ENCODE data around the gene KCP.

DNA sequence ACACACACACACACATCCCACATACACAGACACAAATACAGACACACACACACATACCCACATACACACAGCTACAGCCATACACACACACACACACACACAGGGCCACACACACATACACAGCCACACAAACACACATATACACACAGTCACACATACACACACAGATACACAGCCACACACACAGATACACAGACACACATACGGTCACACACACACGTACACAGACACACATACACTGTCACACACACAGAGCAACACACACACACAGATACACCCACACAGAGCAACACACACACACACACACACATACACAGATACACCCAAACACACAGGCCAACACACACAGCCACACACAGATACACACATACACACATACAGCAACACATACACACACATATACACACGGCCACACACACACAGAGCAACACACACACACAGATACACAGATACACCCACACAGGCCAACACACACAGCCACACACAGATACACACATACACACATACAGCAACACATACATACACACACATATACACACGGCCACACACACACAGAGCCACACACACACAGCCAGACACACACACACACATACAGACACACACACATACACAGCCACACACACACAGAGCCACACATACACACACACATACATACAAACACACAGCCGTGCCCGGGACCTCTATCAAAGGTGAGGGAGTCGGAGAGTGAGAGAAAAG is 22.3 kb downstream of the KCP start:
- TF ChIP-seq, protein P1, sequence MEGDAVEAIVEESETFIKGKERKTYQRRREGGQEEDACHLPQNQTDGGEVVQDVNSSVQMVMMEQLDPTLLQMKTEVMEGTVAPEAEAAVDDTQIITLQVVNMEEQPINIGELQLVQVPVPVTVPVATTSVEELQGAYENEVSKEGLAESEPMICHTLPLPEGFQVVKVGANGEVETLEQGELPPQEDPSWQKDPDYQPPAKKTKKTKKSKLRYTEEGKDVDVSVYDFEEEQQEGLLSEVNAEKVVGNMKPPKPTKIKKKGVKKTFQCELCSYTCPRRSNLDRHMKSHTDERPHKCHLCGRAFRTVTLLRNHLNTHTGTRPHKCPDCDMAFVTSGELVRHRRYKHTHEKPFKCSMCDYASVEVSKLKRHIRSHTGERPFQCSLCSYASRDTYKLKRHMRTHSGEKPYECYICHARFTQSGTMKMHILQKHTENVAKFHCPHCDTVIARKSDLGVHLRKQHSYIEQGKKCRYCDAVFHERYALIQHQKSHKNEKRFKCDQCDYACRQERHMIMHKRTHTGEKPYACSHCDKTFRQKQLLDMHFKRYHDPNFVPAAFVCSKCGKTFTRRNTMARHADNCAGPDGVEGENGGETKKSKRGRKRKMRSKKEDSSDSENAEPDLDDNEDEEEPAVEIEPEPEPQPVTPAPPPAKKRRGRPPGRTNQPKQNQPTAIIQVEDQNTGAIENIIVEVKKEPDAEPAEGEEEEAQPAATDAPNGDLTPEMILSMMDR (IDR thresholded peaks at IDR 0.05) = no peak
- no peak for TF ChIP-seq ELF4 (CRISPR knock-in tag; IDR thresholded peaks at IDR 0.05; ENCODE audit: low read depth)
- no peak for TF ChIP-seq ATF1 (CRISPR knock-in tag; IDR thresholded peaks at IDR 0.05)
- no peak for TF ChIP-seq ESRRA (CRISPR knock-in tag; IDR thresholded peaks at IDR 0.05; ENCODE audit: borderline replicate concordance)
- no peak for TF ChIP-seq CBFB (CRISPR knock-in tag; IDR thresholded peaks at IDR 0.05; ENCODE audit: low read depth)
- no peak for TF ChIP-seq GABPB1 (CRISPR knock-in tag; IDR thresholded peaks at IDR 0.05)
- TF ChIP-seq, protein P2, sequence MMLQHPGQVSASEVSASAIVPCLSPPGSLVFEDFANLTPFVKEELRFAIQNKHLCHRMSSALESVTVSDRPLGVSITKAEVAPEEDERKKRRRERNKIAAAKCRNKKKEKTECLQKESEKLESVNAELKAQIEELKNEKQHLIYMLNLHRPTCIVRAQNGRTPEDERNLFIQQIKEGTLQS (CRISPR knock-in tag; conservative IDR thresholded peaks at IDR 0.05) = no peak
